HepG2 (cell line): ENCODE results near the gene VWCE. TPM values are rescaled to one million over a fixed set of nuclear protein-coding genes. Genes with fewer than 3 reads are reported as not detected.

Source experiments
- ATAC-seq: fragments of 200-7000 bp; cut with Tn5 transposase; 3 replicates; pipeline ENCODE4 v1.9.1; 2020; ENCODE audit warnings: mild to moderate bottlenecking, moderate library complexity
- BruUV-seq: library from RNA; stranded (reverse); fragments of 400-500 nt; replicated peaks from 2 replicates; lab custom pipeline; 2021; lab: Mats Ljungman, UMichigan
- CTCF ChIA-PET: fragments of 300-600 bp; formaldehyde crosslinking; extraction: SDS; loops from one replicate; lab custom pipeline; 2021; ENCODE audit warnings: low total read pairs, inconsistent platforms, low intra/inter-chr PET ratio; lab: Yijun Ruan, JAX
- POLR2A ChIA-PET: fragments of 350-600 bp; sonication (Branson Sonifier 250); formaldehyde crosslinking; loops from one replicate; lab custom pipeline; 2020; ENCODE audit warnings: antibody characterized with exemption, inconsistent platforms; lab: Yijun Ruan, JAX
- DNase-seq: peaks from one replicate; pipeline ENCODE4 v3.0.0-alpha.2; 2015; ENCODE audit warnings: low spot score
- FAIRE-seq: peaks from 3 replicates; lab custom pipeline; 2011; peaks lifted over from hg19 to GRCh38; lab: Jason Lieb, UNC
- H2AFZ ChIP-seq: one replicate; pipeline ENCODE4 v1.6.1; 2011; ENCODE audit warnings: low read length, inconsistent platforms
- H3K27ac ChIP-seq: fragments of 300-600 bp; 3 replicates; pipeline ENCODE4 v1.8.0; 2011; ENCODE audit warnings: mixed run types, mild to moderate bottlenecking, mixed read lengths, low read length, inconsistent platforms; ENCODE audit not compliant: insufficient read depth; ENCODE audit errors: extremely low read length
- H3K27me3 ChIP-seq, 2 experiments: fragments of 200-600 bp in 1 of 2; 2 replicates in 1 of 2; 3 replicates in 1 of 2; pipeline versions ENCODE4 v1.6.0 to v1.8.0; 2011; ENCODE audit warnings: low read length in 2 of 2, mild to moderate bottlenecking in 2 of 2, moderate library complexity in 2 of 2, inconsistent platforms in 1 of 2; ENCODE audit not compliant: insufficient read depth in 2 of 2, control insufficient read depth in 1 of 2
- H3K36me3 ChIP-seq, 2 experiments: fragments of 200-600 bp in 1 of 2; replicated peaks in 1 of 2; 2 replicates in 1 of 2; 3 replicates in 1 of 2; pipeline versions ENCODE4 v1.5.1 to v1.8.0; 2011; ENCODE audit warnings: low read length in 2 of 2, inconsistent platforms in 1 of 2; ENCODE audit not compliant: insufficient read depth in 2 of 2, control insufficient read depth in 1 of 2
- H3K4me1 ChIP-seq: 2 replicates; pipeline ENCODE4 v1.5.1; 2012; ENCODE audit warnings: low read length, inconsistent platforms; ENCODE audit not compliant: insufficient read depth
- H3K4me2 ChIP-seq: 2 replicates; pipeline ENCODE4 v1.6.0; 2011; ENCODE audit warnings: low read depth, low read length, inconsistent platforms
- H3K4me3 ChIP-seq, 3 experiments: fragments of 200-600 bp in 1 of 3; sonication (generic), shearing (Covaris generic) in 1 of 3; replicated peaks in 1 of 3; 2 replicates each; pipeline ENCODE4 v1.5.1; 2011 to 2016; ENCODE audit warnings: low read length in 3 of 3, inconsistent platforms in 2 of 3, low read depth in 2 of 3, mild to moderate bottlenecking in 2 of 3, control low read depth in 1 of 3, mixed read lengths in 1 of 3; ENCODE audit not compliant: insufficient read depth in 1 of 3
- H3K79me2 ChIP-seq: one replicate; pipeline ENCODE4 v1.6.1; 2011; ENCODE audit warnings: low read length, inconsistent platforms; ENCODE audit not compliant: insufficient read depth
- H3K9ac ChIP-seq: 2 replicates; pipeline ENCODE4 v1.6.0; 2011; ENCODE audit warnings: mild to moderate bottlenecking, low read depth, low read length, inconsistent platforms; ENCODE audit not compliant: insufficient read depth
- H3K9me3 ChIP-seq: 2 replicates; pipeline ENCODE4 v1.5.1; 2012; ENCODE audit warnings: mild to moderate bottlenecking, low read length
- H4K20me1 ChIP-seq: 2 replicates; pipeline ENCODE4 v1.6.0; 2011; ENCODE audit warnings: inconsistent platforms, mild to moderate bottlenecking, low read length, moderate library complexity; ENCODE audit not compliant: insufficient read depth
- CAMTA2 ChIP-seq: sonication (generic); formaldehyde crosslinking; IDR thresholded peaks from 2 replicates; pipeline ENCODE4 v1.4.0; 2020; ENCODE audit warnings: mild to moderate bottlenecking, missing genetic modification reagents, borderline replicate concordance
- EEA1 ChIP-seq: sonication (generic); formaldehyde crosslinking; IDR thresholded peaks from 2 replicates; pipeline ENCODE4 v1.5.1; 2020; ENCODE audit warnings: mild to moderate bottlenecking, missing genetic modification reagents, borderline replicate concordance
- HMGA1 ChIP-seq: sonication (generic); formaldehyde crosslinking; conservative IDR thresholded peaks from 2 replicates; pipeline ENCODE4 v1.4.0; 2020; ENCODE audit warnings: missing genetic modification reagents
- KDM4B ChIP-seq: sonication (generic); formaldehyde crosslinking; IDR thresholded peaks from 2 replicates; pipeline ENCODE4 v1.4.0; 2020; ENCODE audit warnings: missing genetic modification reagents
- RBM22 ChIP-seq: fragments of 200-400 bp; formaldehyde crosslinking; optimal IDR thresholded peaks from 2 replicates; pipeline ENCODE3; 2017; ENCODE audit warnings: mild to moderate bottlenecking, low read length, moderate library complexity
- SIX1 ChIP-seq: sonication (generic); formaldehyde crosslinking; IDR thresholded peaks from 2 replicates; pipeline ENCODE4 v1.4.0; 2020; ENCODE audit warnings: missing genetic modification reagents, borderline replicate concordance
- ZKSCAN1 ChIP-seq: fragments of 150-350 bp; IDR thresholded peaks from 2 replicates; pipeline ENCODE4 v1.6.1; 2014; ENCODE audit warnings: low read length
- ZSCAN9 ChIP-seq: IDR thresholded peaks from 2 replicates; pipeline ENCODE4 v1.6.1; 2016; ENCODE audit warnings: borderline replicate concordance
- WGBS: methylation state at CpG from one replicate; pipeline ENCODE4 v1.1.6; 2017; ENCODE audit warnings: low lambda C conversion rate; 5-methylcytosine and 5-hydroxymethylcytosine counted together
- in situ Hi-C: cut with HindIII; loops from 2 replicates; pipeline ENCODE4 v1.10.0; 2017; ENCODE audit warnings: low pct_unique_long_range_greater_than_20kb; ENCODE audit not compliant: extremely low pct_ligation_motif_present
- intact Hi-C: fragments of 100-400 bp; cut with micrococcal nuclease; formaldehyde crosslinking; loops from one replicate; pipeline ENCODE4 v1.10.0; 2022; ENCODE audit not compliant: unreplicated experiment
- polyA plus RNA-seq, 8 experiments: library from polyadenylated mRNA; depleted of rRNA in 3 of 8; stranded (reverse) in 7 of 8; unstranded in 1 of 8; fragments of >200 nt; fragmentation: Illumina TruSeq in 4 of 8; extraction: Trizol in 4 of 8; gene quantifications; 2 replicates each; pipeline versions ENCODE4 v1.2.1 to v1.2.3, GENCODE V29; 2011 to 2016; ENCODE audit warnings: low read depth in 4 of 8, missing spikeins in 1 of 8, mixed read lengths in 1 of 8; ENCODE audit not compliant: insufficient read depth in 1 of 8
- total RNA-seq, 5 experiments: library from RNA; depleted of rRNA; stranded (reverse); fragments of >200 nt; fragmentation: Illumina TruSeq; extraction: Trizol; gene quantifications; 2 replicates each; pipeline ENCODE4 v1.2.3, GENCODE V29; 2016; ENCODE audit warnings: low read depth in 1 of 5
- TF ChIP-seq, protein P1 (sequence below): sonication (generic); formaldehyde crosslinking; conservative IDR thresholded peaks from 2 replicates; pipeline ENCODE4 v1.8.1; 2023; ENCODE audit warnings: missing genetic modification reagents

VWCE gene
- total and polyA plus RNA-seq, 2 of the 13 experiments (the other 11 are each of a cell fraction or from before 2014, with no cell fraction given), result 27.6 to 58.3 TPM

GRCh38 chr11:61274084-61274483 lies 21.0 kb downstream of the VWCE start:
- FAIRE-seq, result no peak
- intact Hi-C loops (no loop called here), in situ Hi-C loops (no loop called here)
- Histone ChIP-seq H3K27me3 (no peaks in the 10 kb centered on the region), H3K4me2 (no peak overlapping the region), H3K79me2 (no peaks in the 10 kb centered on the region), H3K9ac (no peak overlapping the region), H3K4me1 (peaks cover 5% of the 10 kb centered on the region), H3K27ac (no peak overlapping the region), H3K9me3 (no peaks in the 10 kb centered on the region), H4K20me1 (peaks cover 5% of the 10 kb centered on the region; the same call in 1 of the 2 replicates), H2AFZ (no peak overlapping the region), H3K4me3 (no peak overlapping the region), H3K36me3 (peaks cover 42 to 73% of the 10 kb centered on the region in 2 experiments)
- DNase-seq, result no peak
- TF ChIP-seq, protein P1, sequence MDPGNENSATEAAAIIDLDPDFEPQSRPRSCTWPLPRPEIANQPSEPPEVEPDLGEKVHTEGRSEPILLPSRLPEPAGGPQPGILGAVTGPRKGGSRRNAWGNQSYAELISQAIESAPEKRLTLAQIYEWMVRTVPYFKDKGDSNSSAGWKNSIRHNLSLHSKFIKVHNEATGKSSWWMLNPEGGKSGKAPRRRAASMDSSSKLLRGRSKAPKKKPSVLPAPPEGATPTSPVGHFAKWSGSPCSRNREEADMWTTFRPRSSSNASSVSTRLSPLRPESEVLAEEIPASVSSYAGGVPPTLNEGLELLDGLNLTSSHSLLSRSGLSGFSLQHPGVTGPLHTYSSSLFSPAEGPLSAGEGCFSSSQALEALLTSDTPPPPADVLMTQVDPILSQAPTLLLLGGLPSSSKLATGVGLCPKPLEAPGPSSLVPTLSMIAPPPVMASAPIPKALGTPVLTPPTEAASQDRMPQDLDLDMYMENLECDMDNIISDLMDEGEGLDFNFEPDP (CRISPR knock-in tag), result no peak
- TF ChIP-seq EEA1 (no peak), KDM4B (CRISPR knock-in tag) (no peak), ZKSCAN1 (0 out of 2 replicates have a peak, but pooled peaks have one; percentile 58), RBM22 (peak; percentile 8), SIX1 (CRISPR knock-in tag) (no peak), HMGA1 (CRISPR knock-in tag) (no peak), ZSCAN9 (CRISPR knock-in tag) (no peak), CAMTA2 (CRISPR knock-in tag) (no peak)
- ChIA-PET POLR2A (no interaction called here), CTCF (no interaction called here)
- no peak; the same call in 1 of the 3 replicates for ATAC-seq
- BruUV-seq, result no TSS peak
- WGBS, result 93% methylated on average over 4 of the region's 4 CpGs
